ENCODE data around the gene MINDY4B. TPM values are rescaled to one million over a fixed set of nuclear protein-coding genes. Genes with fewer than 3 reads are reported as not detected.

The MINDY4B gene
- polyA plus RNA-seq, 1 of the 3 experiments (the other 2 are of a cell fraction) = not detected

- no peaks in the 10 kb centered on the region for H3K79me2 ChIP-seq (ENCODE audit: insufficient read depth)
- CTCF ChIA-PET = interaction anchor here (1.0 to 2.1 kb wide), 4 partner anchors 13 to 319 kb away, joined by 3 to 9 read pairs (median 5); no protein-coding TSS in a partner anchor
- no peak for TF ChIP-seq TCF12 (IDR thresholded peaks at IDR 0.05)
- TF ChIP-seq FOXJ3 (CRISPR knock-in tag; IDR thresholded peaks at IDR 0.05) = no peak
- TF ChIP-seq, protein P1, sequence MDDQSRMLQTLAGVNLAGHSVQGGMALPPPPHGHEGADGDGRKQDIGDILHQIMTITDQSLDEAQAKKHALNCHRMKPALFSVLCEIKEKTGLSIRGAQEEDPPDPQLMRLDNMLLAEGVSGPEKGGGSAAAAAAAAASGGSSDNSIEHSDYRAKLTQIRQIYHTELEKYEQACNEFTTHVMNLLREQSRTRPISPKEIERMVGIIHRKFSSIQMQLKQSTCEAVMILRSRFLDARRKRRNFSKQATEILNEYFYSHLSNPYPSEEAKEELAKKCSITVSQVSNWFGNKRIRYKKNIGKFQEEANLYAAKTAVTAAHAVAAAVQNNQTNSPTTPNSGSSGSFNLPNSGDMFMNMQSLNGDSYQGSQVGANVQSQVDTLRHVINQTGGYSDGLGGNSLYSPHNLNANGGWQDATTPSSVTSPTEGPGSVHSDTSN (IDR thresholded peaks at IDR 0.05) = no peak
- no peak for TF ChIP-seq CHD2 (IDR thresholded peaks at IDR 0.05; ENCODE audit: low read length, partially characterized antibody)
- TF ChIP-seq, protein P2, sequence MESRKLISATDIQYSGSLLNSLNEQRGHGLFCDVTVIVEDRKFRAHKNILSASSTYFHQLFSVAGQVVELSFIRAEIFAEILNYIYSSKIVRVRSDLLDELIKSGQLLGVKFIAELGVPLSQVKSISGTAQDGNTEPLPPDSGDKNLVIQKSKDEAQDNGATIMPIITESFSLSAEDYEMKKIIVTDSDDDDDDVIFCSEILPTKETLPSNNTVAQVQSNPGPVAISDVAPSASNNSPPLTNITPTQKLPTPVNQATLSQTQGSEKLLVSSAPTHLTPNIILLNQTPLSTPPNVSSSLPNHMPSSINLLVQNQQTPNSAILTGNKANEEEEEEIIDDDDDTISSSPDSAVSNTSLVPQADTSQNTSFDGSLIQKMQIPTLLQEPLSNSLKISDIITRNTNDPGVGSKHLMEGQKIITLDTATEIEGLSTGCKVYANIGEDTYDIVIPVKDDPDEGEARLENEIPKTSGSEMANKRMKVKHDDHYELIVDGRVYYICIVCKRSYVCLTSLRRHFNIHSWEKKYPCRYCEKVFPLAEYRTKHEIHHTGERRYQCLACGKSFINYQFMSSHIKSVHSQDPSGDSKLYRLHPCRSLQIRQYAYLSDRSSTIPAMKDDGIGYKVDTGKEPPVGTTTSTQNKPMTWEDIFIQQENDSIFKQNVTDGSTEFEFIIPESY (IDR thresholded peaks at IDR 0.05; ENCODE audit: borderline replicate concordance, low read depth) = no peak
- TF ChIP-seq NFIC (IDR thresholded peaks at IDR 0.05; ENCODE audit: borderline replicate concordance) = no peak
- no peak for TF ChIP-seq FOXM1 (IDR thresholded peaks at IDR 0.05; ENCODE audit: low read depth)
- no peak for TF ChIP-seq FOSL2 (IDR thresholded peaks at IDR 0.05; ENCODE audit: borderline replicate concordance, low read depth)
- no peak for TF ChIP-seq EP300 (IDR thresholded peaks at IDR 0.05; ENCODE audit: borderline replicate concordance in 1 of 2, low read depth in 1 of 2, low read length in 1 of 2)
- TF ChIP-seq, protein P3, sequence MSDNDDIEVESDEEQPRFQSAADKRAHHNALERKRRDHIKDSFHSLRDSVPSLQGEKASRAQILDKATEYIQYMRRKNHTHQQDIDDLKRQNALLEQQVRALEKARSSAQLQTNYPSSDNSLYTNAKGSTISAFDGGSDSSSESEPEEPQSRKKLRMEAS (IDR thresholded peaks at IDR 0.05; ENCODE audit: low read depth) = no peak
- TF ChIP-seq RFX5 (IDR thresholded peaks at IDR 0.05; ENCODE audit: low read length) = no peak
- TF ChIP-seq TEAD4 (IDR thresholded peaks at IDR 0.05; ENCODE audit: borderline replicate concordance, insufficient read depth) = no peak
- TF ChIP-seq MEF2A (IDR thresholded peaks at IDR 0.05; ENCODE audit: borderline replicate concordance, low read depth) = no peak
- no peak for TF ChIP-seq USF2 (IDR thresholded peaks at IDR 0.05; ENCODE audit: borderline replicate concordance, low read depth, low read length)
- TF ChIP-seq RAD21 (IDR thresholded peaks at IDR 0.05; ENCODE audit: low read length) = no peak
- TF ChIP-seq GABPA (IDR thresholded peaks at IDR 0.05; ENCODE audit: low read depth) = no peak
- no peak for TF ChIP-seq SMC3 (IDR thresholded peaks at IDR 0.05; ENCODE audit: low read depth, low read length)
- no peak for TF ChIP-seq SIN3A (IDR thresholded peaks at IDR 0.05; ENCODE audit: borderline replicate concordance, low read depth, low read length)
- no peak overlapping the region for H3K4me3 ChIP-seq (ENCODE audit: low read depth in 2 of 2, low read length in 1 of 2)
- H3K27ac ChIP-seq (ENCODE audit: low read depth in 2 of 2, low read length in 1 of 2) = no peak overlapping the region
- no peak overlapping the region for H3K4me2 ChIP-seq
- H3K27me3 ChIP-seq (ENCODE audit: insufficient read depth) = peaks cover 39% of the 10 kb centered on the region
- H2AFZ ChIP-seq (ENCODE audit: low read depth) = no peak overlapping the region
- no peaks in the 10 kb centered on the region for H3K36me3 ChIP-seq (replicated peaks in 1 of 2; ENCODE audit: control insufficient read depth in 1 of 2, insufficient read depth in 2 of 2, low read length in 1 of 2)
- WGBS (ENCODE audit: low lambda C conversion rate) = 23% methylated on average over 8 of the region's 12 CpGs
- H3K9me2 ChIP-seq = no peaks in the 10 kb centered on the region
- no peaks in the 10 kb centered on the region for H3F3A ChIP-seq (replicated peaks; ENCODE audit: insufficient read depth)
- H3K9me3 ChIP-seq = no peaks in the 10 kb centered on the region
- H3K4me1 ChIP-seq (ENCODE audit: control insufficient read depth in 1 of 2, insufficient read depth in 2 of 2, low read depth in 1 of 2, low read length in 1 of 2) = peaks cover 0 to 5% of the 10 kb centered on the region in 2 experiments; a peak in 1 of 4 replicates
- DNase-seq = no peak
- POLR2A ChIA-PET = no interaction called here
- no peaks in the 10 kb centered on the region for H4K20me1 ChIP-seq (ENCODE audit: insufficient read depth)
- no peak overlapping the region for H3K9ac ChIP-seq
These were observed 78.6 kb downstream of the MINDY4B start for GRCh38 chr3:150826466-150827282.

Measured in SK-N-SH (cell line).